Posterior vena cava (tissue), 2 donors: ENCODE data around the gene PAEP. TPM values are rescaled to one million over a fixed set of nuclear protein-coding genes. Genes with fewer than 3 reads are reported as not detected.
A peak's percentile ranks its signal among the peaks of the same experiment; 100 is the strongest.

Experiments
- DNase-seq: peaks from one replicate; pipeline ENCODE4 v3.0.0-alpha.2; 2020; ENCODE audit warnings: low spot score
- intact Hi-C, 2 donors: fragments of 100-400 bp; cut with DNase I; formaldehyde crosslinking; loops; one replicate each; pipeline versions ENCODE4 v1.14.1 to v1.14.2; 2022 to 2023
- total RNA-seq, 2 donors: library from RNA; stranded (reverse); fragmentation: NEBNext Ultra II Directional; extraction: Animal tissue kit (Norgen Biotek cat#: 25700); gene quantifications; one replicate each; pipeline ENCODE4 v1.2.1, GENCODE V29; 2021
- donor health status: DM: yes; HTN: yes; CAD: no.
- donor health status: DM: yes; HTN: yes; CAD: no.

The PAEP gene
- total RNA-seq, 2 donors from 2014 or later: not detected

GRCh38 chr9:135586601-135587109, 25.1 kb downstream of the PAEP start:
- intact Hi-C loops: no loop called here
- DNase-seq: peak; percentile 62

- DNase-seq: peak; percentile 37
- intact Hi-C loops: no loop called here
These were observed 26.1 kb downstream of the PAEP start for GRCh38 chr9:135587658-135588057.

- intact Hi-C loops: no loop called here
- peak; percentile 64 for DNase-seq
These were observed 26.8 kb downstream of the PAEP start for GRCh38 chr9:135588371-135588770.

GRCh38 chr9:135588886-135589595, 27.5 kb downstream of the PAEP start:
- intact Hi-C loops: no loop called here
- peak; percentile 73 for DNase-seq

- DNase-seq: peak; percentile 66
- intact Hi-C loops: loop anchor here in 1 of 2 donors (1.0 kb wide), 1 partner anchor 27 kb away; no protein-coding TSS in a partner anchor
These were observed 28.3 kb downstream of the PAEP start for GRCh38 chr9:135589596-135590485.

- peak; percentile 80 for DNase-seq
- intact Hi-C loops: loop anchor here in 1 of 2 donors (1.0 kb wide), 1 partner anchor 27 kb away; no protein-coding TSS in a partner anchor
These were observed 29.0 kb downstream of the PAEP start for GRCh38 chr9:135590486-135591079.

- intact Hi-C loops: no loop called here
- DNase-seq: peak; percentile 64
These were observed 30.2 kb downstream of the PAEP start for GRCh38 chr9:135591506-135592330.

GRCh38 chr9:135592331-135592590, 30.7 kb downstream of the PAEP start:
- intact Hi-C loops: no loop called here
- no peak for DNase-seq

GRCh38 chr9:135592625-135593024, 31.1 kb downstream of the PAEP start:
- intact Hi-C loops: no loop called here
- DNase-seq: peak; percentile 66

- no peak for DNase-seq
- intact Hi-C loops: no loop called here
These were observed 34.7 kb downstream of the PAEP start for GRCh38 chr9:135596211-135596610.

GRCh38 chr9:135600296-135600817, 38.8 kb downstream of the PAEP start:
- intact Hi-C loops: loop anchor here in 1 of 2 donors (10.0 kb wide), 1 partner anchor 544 kb away; no protein-coding TSS in a partner anchor
- DNase-seq: no peak

GRCh38 chr9:135601988-135602387, 40.4 kb downstream of the PAEP start:
- peak; percentile 10 for DNase-seq
- intact Hi-C loops: loop anchor here in 1 of 2 donors (10.0 kb wide), 1 partner anchor 543 kb away; no protein-coding TSS in a partner anchor

- peak; percentile 80 for DNase-seq
- intact Hi-C loops: loop anchor here in 1 of 2 donors (10.0 kb wide), 1 partner anchor 542 kb away; no protein-coding TSS in a partner anchor
These were observed 41.4 kb downstream of the PAEP start for GRCh38 chr9:135602789-135603481.

GRCh38 chr9:135604437-135605237, 43.1 kb downstream of the PAEP start:
- peak; percentile 70 for DNase-seq
- intact Hi-C loops: loop anchor here in 1 of 2 donors (10.0 kb wide), 1 partner anchor 540 kb away; no protein-coding TSS in a partner anchor

GRCh38 chr9:135605238-135605781, 43.8 kb downstream of the PAEP start:
- DNase-seq: peak; percentile 77
- intact Hi-C loops: loop anchor here in 1 of 2 donors (10.0 kb wide), 1 partner anchor 539 kb away; no protein-coding TSS in a partner anchor

- no peak for DNase-seq
- intact Hi-C loops: loop anchor here in 1 of 2 donors (10.0 kb wide), 1 partner anchor 538 kb away; no protein-coding TSS in a partner anchor
These were observed 45.3 kb downstream of the PAEP start for GRCh38 chr9:135606885-135607259.
